HG03521 (cell line): ENCODE results near the gene OR6C2.
"Not testable (repeated sequence)": the region's sequence is repeated elsewhere in the genome, so short reads cannot be mapped to it uniquely, and the experiment has no call there.

Experiments
- ATAC-seq: cut with Tn5 transposase; IDR thresholded peaks from one replicate; pipeline ENCODE4 v1.9.1; 2021; ENCODE audit warnings: mild to moderate bottlenecking, moderate library complexity; ENCODE audit not compliant: unreplicated experiment

The OR6C2 gene

GRCh38 chr12:55443776-55444175, at the start of gene OR6C2:
Gene OR6C2 (plus strand): TSS chr12:55444076. CDS start chr12:55452214, 8,138 bp downstream.
- no peak for ATAC-seq

DNA sequence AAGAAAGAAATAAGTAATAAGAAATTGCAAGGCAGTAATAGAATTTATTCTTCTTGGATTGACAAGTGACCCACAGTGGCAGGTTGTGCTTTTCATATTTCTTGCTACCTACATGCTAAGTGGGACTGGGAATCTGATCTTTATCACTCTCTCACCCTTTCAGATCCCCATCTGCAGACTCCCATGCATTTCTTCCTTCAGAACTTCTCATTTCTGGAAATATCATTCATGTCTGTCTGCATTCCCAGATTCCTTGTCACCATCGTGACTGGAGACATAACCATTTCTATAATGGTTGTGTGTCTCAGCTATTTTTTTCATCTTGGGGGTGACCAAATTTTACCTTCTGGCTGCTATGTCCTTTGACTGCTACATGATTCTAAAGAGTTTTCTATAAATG, 47.5 kb upstream of the OR6C2 start:
- no peak for ATAC-seq

DNA sequence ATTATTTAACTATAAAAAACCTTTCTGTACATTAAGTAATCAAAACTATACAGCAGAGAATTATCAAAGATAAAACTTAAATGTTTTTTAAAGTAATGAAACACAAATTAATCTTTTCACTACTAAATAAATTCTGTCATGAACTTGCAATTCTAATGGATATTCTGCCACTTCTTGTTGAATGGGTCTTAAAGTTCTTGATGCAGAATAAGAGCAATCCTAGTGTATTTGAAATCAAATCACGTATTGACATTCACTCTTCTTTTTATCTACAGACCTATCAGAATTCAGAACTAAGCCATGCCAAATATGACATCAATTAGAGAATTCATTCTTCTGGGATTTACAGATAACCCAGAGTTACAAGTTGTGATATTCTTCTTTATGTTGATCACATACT, 43.6 kb upstream of the OR6C2 start, which contains the start of gene OR6C65:
TSS of gene OR6C65 (plus strand) at position 301 of the 400 bp plus-strand sequence. CDS start at position 301, 0 bp downstream.
- no peak for ATAC-seq

- ATAC-seq = no peak
Observed at GRCh38 chr12:55407866-55408265, 36.0 kb upstream of the OR6C2 start.

DNA sequence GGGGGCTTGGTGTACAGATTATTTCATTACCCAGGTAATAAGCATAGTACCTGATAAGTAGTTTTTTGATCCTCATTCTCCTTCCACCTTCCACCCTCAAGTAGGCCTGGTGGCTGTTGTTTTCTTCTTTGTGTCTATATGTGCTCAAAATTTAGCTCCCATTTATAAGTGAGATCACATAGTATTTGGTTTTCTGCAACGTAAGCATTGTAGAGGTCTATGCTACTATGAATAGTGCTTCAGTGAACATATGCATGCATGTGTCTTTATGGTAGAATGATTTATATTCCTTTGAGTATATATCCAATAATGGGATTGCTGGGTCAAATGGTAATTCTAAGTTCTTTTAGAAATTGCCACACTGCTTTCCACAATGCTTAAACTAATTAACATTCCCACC, 34.7 kb upstream of the OR6C2 start:
- ATAC-seq = not testable (repeated sequence)

DNA sequence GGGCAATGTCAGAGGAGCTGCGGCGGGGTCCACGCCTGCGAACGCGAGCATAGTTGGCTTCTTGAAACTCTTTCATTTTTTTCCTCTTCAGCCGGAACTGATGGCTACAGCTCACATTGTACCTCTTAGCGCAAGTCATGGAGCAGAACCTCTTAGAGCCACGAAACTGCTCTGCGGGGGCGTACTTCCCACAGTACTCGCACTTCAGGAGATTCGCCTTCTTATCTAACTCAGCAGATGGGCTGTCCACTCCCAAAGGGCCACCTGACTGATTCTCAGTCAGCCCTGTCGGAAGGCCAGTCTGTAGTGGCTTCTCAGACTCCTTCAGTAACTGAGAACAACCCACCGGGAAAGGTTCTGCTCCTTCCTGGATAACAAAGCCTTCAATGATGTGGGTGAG, 31.7 kb upstream of the OR6C2 start:
- ATAC-seq = not testable (repeated sequence)

- ATAC-seq = not testable (repeated sequence)
Observed at GRCh38 chr12:55413498-55414388, 30.1 kb upstream of the OR6C2 start.

DNA sequence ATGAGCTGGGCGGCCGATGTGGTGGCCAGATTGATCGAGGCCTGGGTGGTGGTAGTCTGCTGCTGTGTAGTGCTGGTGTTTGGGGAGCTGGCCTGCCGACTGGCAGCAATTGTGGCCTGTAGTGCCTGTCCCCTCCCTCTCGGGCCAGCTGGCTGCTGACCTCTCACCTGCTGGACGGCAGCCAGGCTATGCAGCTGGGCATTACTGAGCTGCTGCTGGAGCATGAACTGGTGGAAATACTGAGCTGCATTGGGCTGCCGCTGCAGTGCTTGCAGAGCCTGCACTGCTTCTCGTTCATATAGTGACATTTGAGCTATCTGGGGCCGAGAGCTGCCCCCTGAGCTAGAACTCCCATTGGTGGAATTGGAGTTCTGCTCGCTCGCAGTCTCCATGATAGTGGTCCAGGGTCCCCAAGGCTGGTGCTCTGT, 29.5 kb upstream of the OR6C2 start:
- ATAC-seq = not testable (repeated sequence)

GRCh38 chr12:55414889-55415288, 29.0 kb upstream of the OR6C2 start:
- ATAC-seq = not testable (repeated sequence)

DNA sequence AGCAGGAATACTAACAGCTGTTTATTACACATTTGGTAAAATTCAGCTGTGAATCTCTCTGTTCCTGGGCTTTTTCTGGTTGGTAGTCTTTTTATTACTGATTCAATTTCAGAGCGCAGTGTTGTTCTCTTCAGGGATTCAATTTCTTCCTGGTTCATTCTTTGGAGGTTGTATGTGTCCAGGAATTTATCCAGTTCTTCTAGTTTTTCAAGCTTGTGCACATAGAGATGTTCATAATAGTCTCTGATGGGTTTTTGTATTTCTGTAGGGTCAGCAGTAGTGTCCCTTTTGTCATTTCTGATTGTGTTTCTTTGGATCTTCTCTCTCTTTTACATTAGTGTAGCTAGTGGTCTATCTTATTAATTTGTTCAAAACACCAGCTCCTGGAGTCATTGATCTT, 26.9 kb upstream of the OR6C2 start:
- no peak for ATAC-seq

- ATAC-seq = no peak
Observed at GRCh38 chr12:55420307-55420962, 23.4 kb upstream of the OR6C2 start.

DNA sequence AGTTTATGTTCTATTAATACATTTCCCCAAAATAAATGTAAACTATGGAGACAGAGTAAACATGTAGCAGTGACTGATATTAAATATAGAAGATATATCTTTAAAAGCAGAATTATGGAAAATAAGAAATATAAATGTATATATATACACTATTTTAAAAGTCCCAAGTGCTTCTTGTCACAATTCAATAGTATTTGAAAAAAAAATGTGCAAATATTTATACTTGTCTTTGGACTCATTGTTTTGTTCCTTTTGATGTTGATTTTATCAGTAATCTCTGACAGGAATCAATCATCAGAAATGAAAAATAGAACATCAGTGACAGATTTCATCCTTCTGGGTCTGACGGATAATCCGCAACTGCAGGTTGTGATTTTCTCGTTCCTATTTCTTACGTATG, 17.9 kb upstream of the OR6C2 start, which contains the start of gene OR6C76:
TSS of gene OR6C76 (plus strand) at position 301 of the 400 bp plus-strand sequence. CDS start at position 301, 0 bp downstream.
- ATAC-seq = no peak

- no peak for ATAC-seq
Observed at GRCh38 chr12:55428331-55429243, 15.3 kb upstream of the OR6C2 start.

DNA sequence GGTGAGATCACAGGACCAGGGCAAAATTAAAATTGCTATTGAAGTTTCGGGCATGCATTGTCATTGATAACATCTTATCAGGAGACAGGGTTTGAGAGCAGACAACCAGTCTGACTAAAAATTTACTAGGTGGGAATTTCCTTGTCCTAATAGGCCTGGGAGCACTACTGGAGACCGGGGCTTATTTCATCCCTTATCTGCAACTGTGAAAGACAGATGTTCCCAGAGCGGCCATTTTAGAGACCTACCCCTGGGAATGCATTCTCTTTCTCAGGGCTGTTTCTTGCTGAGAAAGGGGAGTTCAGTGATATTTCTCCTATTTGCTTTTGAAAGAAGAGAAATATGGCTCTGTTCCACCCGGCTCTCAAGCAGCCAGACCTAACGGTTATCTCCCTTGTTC, 2.6 kb upstream of the OR6C2 start:
- not testable (repeated sequence) for ATAC-seq

DNA sequence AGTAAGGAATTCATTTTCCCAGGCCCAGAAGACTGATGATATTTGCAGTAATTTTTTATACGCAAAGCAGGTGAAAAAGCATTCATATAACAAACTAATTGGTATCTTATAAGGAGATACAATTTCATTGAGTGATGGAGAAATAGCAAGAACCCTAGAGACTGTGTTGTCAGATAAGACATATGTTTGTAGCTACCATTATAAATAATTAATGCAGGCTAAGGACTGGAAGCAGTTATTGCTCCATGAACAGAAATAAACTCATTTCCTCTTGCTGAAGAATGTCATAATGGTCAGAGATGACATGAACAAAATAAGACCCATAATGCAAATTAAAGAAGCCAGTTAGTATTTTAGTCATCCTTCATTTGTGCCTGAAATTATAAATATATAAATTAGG, 1.5 kb downstream of the OR6C2 start:
- ATAC-seq = no peak

DNA sequence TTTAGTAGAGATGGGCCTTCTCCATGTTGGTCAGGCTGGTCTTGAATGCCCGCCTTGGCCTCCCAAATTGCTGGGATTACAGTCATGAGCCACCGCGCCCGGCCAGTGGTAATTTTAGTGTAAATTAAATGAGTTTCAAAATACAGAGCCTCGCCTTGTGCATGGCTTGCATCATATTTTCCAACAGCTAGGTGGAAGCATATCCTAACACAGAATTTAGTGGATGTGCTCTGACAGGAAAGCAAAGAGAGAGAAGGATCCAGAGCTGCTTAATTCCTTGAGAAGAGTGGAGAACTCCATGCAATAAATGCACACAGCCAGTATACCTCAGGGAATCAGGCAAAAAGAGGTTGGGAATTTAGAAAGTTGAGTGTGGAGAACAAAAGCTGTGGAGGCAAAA, 2.5 kb downstream of the OR6C2 start:
- ATAC-seq = no peak

DNA sequence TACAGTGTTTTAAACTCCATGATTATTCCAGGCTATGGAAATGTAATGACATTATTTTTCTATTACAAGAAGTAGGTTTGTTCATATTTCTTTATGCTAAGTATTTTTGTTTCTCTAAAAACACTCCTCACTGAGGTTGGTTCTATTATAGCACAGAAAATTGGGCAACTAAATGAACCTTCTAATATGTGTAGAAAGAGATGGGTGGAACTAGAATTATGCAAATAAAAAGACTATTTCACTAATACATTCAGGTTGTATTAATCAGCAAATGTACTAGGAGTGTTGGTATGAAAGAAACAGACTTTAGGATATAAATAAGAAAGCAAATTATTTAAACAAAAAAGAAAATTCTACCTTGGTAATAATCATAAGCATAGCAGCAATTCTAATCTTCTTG, 4.9 kb downstream of the OR6C2 start:
- ATAC-seq = no peak

DNA sequence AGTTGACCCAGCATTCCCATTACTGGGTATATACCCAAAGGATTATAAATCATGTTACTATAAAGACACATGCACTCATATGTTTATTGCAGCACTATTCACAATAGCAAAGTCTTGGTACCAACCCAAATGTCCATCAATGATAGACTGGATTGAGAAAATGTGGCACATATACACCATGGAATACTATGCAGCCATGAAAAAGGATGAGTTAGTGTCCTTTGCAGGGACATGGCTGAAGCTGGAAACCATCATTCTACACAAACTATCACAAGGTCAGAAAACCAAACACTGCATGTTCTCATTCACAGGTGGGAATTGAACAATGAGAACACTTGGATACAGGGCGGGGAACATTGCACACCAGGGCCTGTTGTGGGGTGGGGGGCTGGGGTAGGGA, 21.1 kb downstream of the OR6C2 start:
- not testable (repeated sequence) for ATAC-seq

DNA sequence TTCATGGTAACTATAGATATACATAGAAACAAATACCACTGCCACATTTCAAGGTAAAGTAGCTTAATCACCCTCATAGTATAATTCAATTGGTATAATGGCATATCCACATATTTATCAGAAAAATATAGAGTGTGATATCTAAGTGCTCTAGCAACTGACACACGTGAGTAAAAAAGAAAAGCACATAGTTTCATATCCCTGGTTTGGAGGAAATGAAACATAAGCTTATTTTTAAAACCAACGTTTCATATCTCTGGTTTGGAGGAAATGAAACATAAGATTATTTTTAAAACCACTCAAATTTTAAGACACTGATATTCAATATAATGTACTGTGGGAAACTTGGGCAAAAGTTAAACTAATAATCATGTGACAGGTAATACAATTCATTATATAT, 24.0 kb downstream of the OR6C2 start:
- ATAC-seq = no peak

DNA sequence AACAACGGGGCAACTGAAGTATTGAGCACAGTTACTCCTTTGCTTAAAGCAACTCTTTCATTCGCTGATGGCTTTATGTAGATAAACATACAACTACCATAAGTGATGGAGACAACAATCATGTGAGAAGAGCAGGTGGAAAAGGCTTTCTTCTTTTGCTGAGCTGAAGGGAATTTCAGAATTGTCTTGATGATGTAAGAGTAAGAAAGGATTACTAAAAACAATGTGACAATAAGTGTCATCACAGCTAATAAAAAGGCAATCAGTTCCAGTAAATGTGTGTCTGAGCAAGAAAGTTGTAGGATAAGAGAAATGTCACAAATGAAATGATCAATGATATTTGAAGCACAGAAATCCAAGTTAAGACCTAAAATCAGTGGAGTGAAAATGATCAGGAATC, 25.4 kb downstream of the OR6C2 start:
- no peak for ATAC-seq
